Activated CD4-positive, alpha-beta T cell treated with anti-CD3 and anti-CD28 coated beads for 1 hour (primary cell): ENCODE results near the gene INTS15.

Experiments
- DNase-seq: peaks from one replicate; pipeline ENCODE4 v3.0.0-alpha.2; 2020

INTS15 gene

GRCh38 chr7:6644728-6645127, 54.9 kb downstream of the INTS15 start:
- DNase-seq: no peak

GRCh38 chr7:6646465-6646864, 56.6 kb downstream of the INTS15 start:
- DNase-seq: no peak

GRCh38 chr7:6647080-6647479, 57.3 kb downstream of the INTS15 start:
- DNase-seq: no peak

- no peak for DNase-seq
Observed at GRCh38 chr7:6647541-6647940, 57.7 kb downstream of the INTS15 start.

- DNase-seq: no peak
Observed at GRCh38 chr7:6648066-6648814, 58.4 kb downstream of the INTS15 start.

- DNase-seq: no peak
Observed at GRCh38 chr7:6648815-6649104, 58.9 kb downstream of the INTS15 start.

- no peak for DNase-seq
Observed at GRCh38 chr7:6649241-6649961, 59.6 kb downstream of the INTS15 start.

- no peak for DNase-seq
Observed at GRCh38 chr7:6650086-6650485, 60.3 kb downstream of the INTS15 start.

- no peak for DNase-seq
Observed at GRCh38 chr7:6650521-6651011, 60.7 kb downstream of the INTS15 start.

- no peak for DNase-seq
Observed at GRCh38 chr7:6651851-6652445, 62.1 kb downstream of the INTS15 start.

GRCh38 chr7:6652446-6653011, 62.7 kb downstream of the INTS15 start:
- DNase-seq: no peak

GRCh38 chr7:6653071-6654003, 63.5 kb downstream of the INTS15 start:
- no peak for DNase-seq

- DNase-seq: no peak
Observed at GRCh38 chr7:6654113-6654841, 64.5 kb downstream of the INTS15 start.

- no peak for DNase-seq
Observed at GRCh38 chr7:6654842-6655610, 65.2 kb downstream of the INTS15 start.

- no peak for DNase-seq
Observed at GRCh38 chr7:6655636-6656385, 66.0 kb downstream of the INTS15 start.

- no peak for DNase-seq
Observed at GRCh38 chr7:6656413-6656812, 66.6 kb downstream of the INTS15 start.
